T-cell (primary cell): Measurements from ENCODE around the gene TTC13. TPM values are rescaled to one million over a fixed set of nuclear protein-coding genes. Genes with fewer than 3 reads are reported as not detected.

Experiments used
- ATAC-seq, 4 experiments: fragments of 200-7000 bp in 3 of 4; fragments of 150-1000 bp in 1 of 4; cut with Tn5 transposase; replicated peaks in 1 of 4; 1 replicate in 3 of 4; 2 replicates in 1 of 4; pipeline ENCODE4 v1.10.0; 2021; ENCODE audit warnings: moderate library complexity in 3 of 4, mild to moderate bottlenecking in 2 of 4, moderate number of reproducible peaks in 1 of 4
- CTCF ChIA-PET, 2 donors: fragments of 300-600 bp; sonication (Branson Sonifier 250); formaldehyde crosslinking; loops; one replicate each; lab custom pipeline; 2022; ENCODE audit warnings: antibody characterized with exemption in 2 of 2; lab: Charles Lee
- POLR2A ChIA-PET, 2 donors: fragments of 300-600 bp; sonication (Branson Sonifier 250); formaldehyde crosslinking; loops; one replicate each; lab custom pipeline; 2022; ENCODE audit warnings: antibody characterized with exemption in 2 of 2; lab: Charles Lee
- DNase-seq, 35 experiments: peaks; one replicate each; pipeline versions ENCODE4 v3.0.0 to v3.0.0-alpha.2; 2013 to 2023
- H3K27ac ChIP-seq: one replicate; pipeline ENCODE4 v1.5.1; 2013; ENCODE audit warnings: low read length
- H3K27me3 ChIP-seq, 2 experiments: replicated peaks in 1 of 2; 1 replicate in 1 of 2; 2 replicates in 1 of 2; pipeline versions ENCODE4 v1.6.1 to v1.7.0; 2013; ENCODE audit warnings: low read length in 1 of 2, mixed read lengths in 1 of 2; ENCODE audit not compliant: control insufficient read depth in 2 of 2, insufficient read depth in 2 of 2; ENCODE audit errors: extremely low read depth in 1 of 2
- H3K36me3 ChIP-seq, 2 donors: 1 replicate in 1 of 2; 2 replicates in 1 of 2; pipeline versions ENCODE4 v1.6.1 to v1.7.0; 2013; ENCODE audit warnings: low read length in 1 of 2; ENCODE audit not compliant: control insufficient read depth in 2 of 2, insufficient read depth in 1 of 2; ENCODE audit errors: extremely low read depth in 1 of 2
- H3K4me1 ChIP-seq, 2 experiments: 1 replicate in 1 of 2; 2 replicates in 1 of 2; pipeline versions ENCODE4 v1.6.1 to v1.7.0; 2013; ENCODE audit warnings: low read length in 2 of 2, mixed read lengths in 1 of 2; ENCODE audit not compliant: insufficient read depth in 2 of 2, control insufficient read depth in 1 of 2; ENCODE audit errors: extremely low read depth in 1 of 2
- H3K4me3 ChIP-seq, 2 donors: 1 replicate in 1 of 2; 2 replicates in 1 of 2; pipeline versions ENCODE4 v1.5.1 to v1.7.0; 2013; ENCODE audit warnings: mild to moderate bottlenecking in 2 of 2, low read length in 1 of 2, moderate library complexity in 1 of 2; ENCODE audit not compliant: control insufficient read depth in 1 of 2; ENCODE audit errors: extremely low read depth in 1 of 2
- H3K9me3 ChIP-seq: 2 replicates; pipeline ENCODE4 v1.7.0; 2013
- H3K27ac Mint-ChIP-seq, 2 donors: one replicate each; pipeline ENCODE4 v1.8.0; 2020 to 2021; ENCODE audit warnings: mild to moderate bottlenecking in 2 of 2, mixed read lengths in 2 of 2
- H3K27me3 Mint-ChIP-seq, 2 donors: one replicate each; pipeline ENCODE4 v1.8.0; 2021 to 2022; ENCODE audit warnings: mixed read lengths in 2 of 2
- H3K36me3 Mint-ChIP-seq: one replicate; pipeline ENCODE4 v1.8.0; 2021; ENCODE audit warnings: mixed read lengths
- H3K4me1 Mint-ChIP-seq, 3 donors: one replicate each; pipeline ENCODE4 v1.8.0; 2020 to 2022; ENCODE audit warnings: mixed read lengths in 3 of 3, mild to moderate bottlenecking in 1 of 3
- H3K4me3 Mint-ChIP-seq, 3 donors: one replicate each; pipeline ENCODE4 v1.8.0; 2020 to 2022; ENCODE audit warnings: mild to moderate bottlenecking in 3 of 3, mixed read lengths in 3 of 3, moderate library complexity in 3 of 3
- H3K9me3 Mint-ChIP-seq, 3 donors: one replicate each; pipeline ENCODE4 v1.8.0; 2020 to 2022; ENCODE audit warnings: mixed read lengths in 3 of 3
- WGBS: methylation state at CpG from one replicate; pipeline ENCODE4 v1.1.5; 2013; ENCODE audit warnings: missing lambda C conversion rate; ENCODE audit not compliant: insufficient coverage; 5-methylcytosine and 5-hydroxymethylcytosine counted together
- total RNA-seq, 35 experiments: library from RNA in 6 of 35; stranded (reverse) in 6 of 35; fragments of 120-200 nt in 1 of 35; gene quantifications; one replicate each; pipeline versions ENCODE4 v1.2.1 to v1.2.4 and lab custom pipeline; 2013 to 2026

Gene TTC13
- total RNA-seq, 5 donors from 2014 or later (not counting 1 experiment from before 2014, with no cell fraction given), result 39.7 to 44.9 (median 42.2) TPM

- Mint-ChIP-seq H3K36me3 (peaks cover 30% of the 10 kb centered on the region), H3K27ac (peak overlapping the region in 1 of 2 donors; percentile 5), H3K4me1 (peaks cover 0 to 7% (median 0%) of the 10 kb centered on the region in 3 donors), H3K27me3 (no peaks in the 10 kb centered on the region), H3K9me3 (no peaks in the 10 kb centered on the region), H3K4me3 (no peak overlapping the region)
- no peak overlapping the region for H3K4me3 ChIP-seq
- H3K27me3 ChIP-seq, result no peaks in the 10 kb centered on the region
- H3K27ac ChIP-seq, result no peak overlapping the region
- no peaks in the 10 kb centered on the region for H3K9me3 ChIP-seq
- ATAC-seq (no peak), DNase-seq (no peak)
- ChIA-PET CTCF (interaction anchor here (0.7 kb wide), 2 partner anchors 31 to 263 kb away, joined by 4 to 14 read pairs; no protein-coding TSS in a partner anchor), POLR2A (interaction anchor here in 1 of 2 donors (0.7 kb wide), 1 partner anchor 9 kb away, joined by 3 read pairs; no protein-coding TSS in a partner anchor)
- no peaks in the 10 kb centered on the region for H3K4me1 ChIP-seq
- WGBS, result 99% methylated on average over 17 of the region's 22 CpGs
- peaks cover 2 to 40% of the 10 kb centered on the region in 2 donors for H3K36me3 ChIP-seq
These were observed 76.2 kb downstream of the TTC13 start for GRCh38 chr1:230902349-230902923.

- H3K4me1 ChIP-seq, result no peaks in the 10 kb centered on the region
- whole genome bisulfite sequencing, result 100% methylated on average over 2 of the region's 6 CpGs
- POLR2A ChIA-PET, result no interaction called here
- no peaks in the 10 kb centered on the region for H3K27me3 ChIP-seq
- no peaks in the 10 kb centered on the region for H3K27me3 Mint-ChIP-seq
- peaks cover 2 to 33% of the 10 kb centered on the region in 2 donors for H3K36me3 ChIP-seq
- no peaks in the 10 kb centered on the region for H3K9me3 Mint-ChIP-seq
- no peak overlapping the region for H3K27ac ChIP-seq
- H3K36me3 Mint-ChIP-seq, result peaks cover 24% of the 10 kb centered on the region
- CTCF ChIA-PET, result interaction anchor here in 1 of 2 donors (0.7 kb wide), 1 partner anchor 264 kb away, joined by 14 read pairs; no protein-coding TSS in a partner anchor
- H3K9me3 ChIP-seq, result no peaks in the 10 kb centered on the region
- H3K4me3 ChIP-seq, result no peak overlapping the region
- DNase-seq (no peak), ATAC-seq (no peak)
- no peak overlapping the region for H3K27ac Mint-ChIP-seq
- no peak overlapping the region for H3K4me3 Mint-ChIP-seq
- H3K4me1 Mint-ChIP-seq, result peaks cover 0 to 7% (median 0%) of the 10 kb centered on the region in 3 donors
These were observed 77.0 kb downstream of the TTC13 start for GRCh38 chr1:230901671-230902070.

- no peaks in the 10 kb centered on the region for H3K9me3 Mint-ChIP-seq
- POLR2A ChIA-PET, result no interaction called here
- CTCF ChIA-PET, result no interaction called here
- Histone ChIP-seq H3K9me3 (no peaks in the 10 kb centered on the region), H3K4me1 (no peaks in the 10 kb centered on the region), H3K27me3 (no peaks in the 10 kb centered on the region), H3K27ac (no peak overlapping the region), H3K36me3 (peaks cover 0 to 26% of the 10 kb centered on the region in 2 donors), H3K4me3 (no peak overlapping the region)
- no peak overlapping the region for H3K27ac Mint-ChIP-seq
- H3K27me3 Mint-ChIP-seq, result no peaks in the 10 kb centered on the region
- DNase-seq (no peak), ATAC-seq (no peak)
- H3K4me1 Mint-ChIP-seq, result peaks cover 0 to 7% (median 0%) of the 10 kb centered on the region in 3 donors
- H3K4me3 Mint-ChIP-seq, result no peak overlapping the region
- H3K36me3 Mint-ChIP-seq, result peaks cover 24% of the 10 kb centered on the region
- 98% methylated on average over 6 of the region's 6 CpGs for WGBS
These were observed 77.7 kb downstream of the TTC13 start for GRCh38 chr1:230900984-230901383.

GRCh38 chr1:230899841-230900251, 78.8 kb downstream of the TTC13 start:
- Histone ChIP-seq H3K9me3 (no peaks in the 10 kb centered on the region), H3K27ac (no peak overlapping the region), H3K27me3 (no peaks in the 10 kb centered on the region), H3K36me3 (peaks cover 0 to 14% of the 10 kb centered on the region in 2 donors), H3K4me1 (no peaks in the 10 kb centered on the region), H3K4me3 (no peak overlapping the region)
- DNase-seq (no peak), ATAC-seq (no peak)
- Mint-ChIP-seq H3K4me1 (peaks cover 0 to 7% (median 0%) of the 10 kb centered on the region in 3 donors), H3K4me3 (no peak overlapping the region), H3K27ac (peak overlapping the region in 1 of 2 donors; percentile 68), H3K9me3 (no peaks in the 10 kb centered on the region), H3K27me3 (no peaks in the 10 kb centered on the region), H3K36me3 (peaks cover 13% of the 10 kb centered on the region)
- ChIA-PET POLR2A (no interaction called here), CTCF (interaction anchor here in 1 of 2 donors (1.0 kb wide), 1 partner anchor 17 kb away, joined by 4 read pairs; no protein-coding TSS in a partner anchor)
- 86% methylated on average over 1 of the region's 5 CpGs for WGBS

GRCh38 chr1:230898748-230899147, 79.9 kb downstream of the TTC13 start:
- Mint-ChIP-seq H3K4me3 (no peak overlapping the region), H3K36me3 (peaks cover 7% of the 10 kb centered on the region), H3K4me1 (peaks cover 0 to 5% (median 0%) of the 10 kb centered on the region in 3 donors), H3K27ac (no peak overlapping the region), H3K27me3 (peaks cover 0 to 2% of the 10 kb centered on the region in 2 donors), H3K9me3 (no peaks in the 10 kb centered on the region)
- no peaks in the 10 kb centered on the region for H3K27me3 ChIP-seq
- H3K27ac ChIP-seq, result no peak overlapping the region
- ChIA-PET CTCF (no interaction called here), POLR2A (no interaction called here)
- H3K4me1 ChIP-seq, result no peaks in the 10 kb centered on the region
- no peaks in the 10 kb centered on the region for H3K9me3 ChIP-seq
- DNase-seq (no peak), ATAC-seq (no peak)
- H3K36me3 ChIP-seq, result peaks cover 0 to 7% of the 10 kb centered on the region in 2 donors
- 94% methylated on average over 7 of the region's 8 CpGs for WGBS
- H3K4me3 ChIP-seq, result no peak overlapping the region

GRCh38 chr1:230898144-230898543, 80.5 kb downstream of the TTC13 start:
- Histone ChIP-seq H3K36me3 (peaks cover 0 to 6% of the 10 kb centered on the region in 2 donors), H3K4me1 (no peaks in the 10 kb centered on the region), H3K27ac (no peak overlapping the region), H3K4me3 (no peak overlapping the region), H3K27me3 (no peaks in the 10 kb centered on the region), H3K9me3 (no peaks in the 10 kb centered on the region)
- Mint-ChIP-seq H3K4me1 (no peaks in the 10 kb centered on the region), H3K4me3 (no peak overlapping the region), H3K9me3 (no peaks in the 10 kb centered on the region), H3K36me3 (peaks cover 3% of the 10 kb centered on the region), H3K27ac (no peak overlapping the region), H3K27me3 (peaks cover 0 to 6% of the 10 kb centered on the region in 2 donors)
- 94% methylated on average over 3 of the region's 4 CpGs for WGBS
- no peak for DNase-seq
- ChIA-PET POLR2A (no interaction called here), CTCF (no interaction called here)
- ATAC-seq, result no peak
